ENCODE measurements around the gene LYL1.

Gene LYL1

GRCh38 chr19:13104360-13104847 is 1.7 kb upstream of the LYL1 start:
- peak; percentile 98 to 100 (median 99) for DNase-seq
- ChIA-PET POLR2A (interaction anchor here (0.7 to 9.5 kb wide), 10 partner anchors 8 to 167 kb away, joined by 3 to 156 read pairs (median 4); partner anchors contain the start of genes CALR, IER2, NACC1 and STX10), CTCF (interaction anchor here (1.0 to 4.2 kb wide), 10 partner anchors 9 to 65 kb away, joined by 3 to 25 read pairs (median 4); partner anchors contain the start of genes IER2, NACC1, STX10 and TRMT1)
- peaks cover under 1 to 37% (median 14%) of the 10 kb centered on the region in 4 experiments for H3K36me3 ChIP-seq (ENCODE audit: control insufficient read depth in 4 of 4, insufficient read depth in 4 of 4, low read length in 3 of 4)
- no peaks in the 10 kb centered on the region for H3K9me3 ChIP-seq (ENCODE audit: control extremely low read depth in 1 of 5, control insufficient read depth in 4 of 5, insufficient read depth in 2 of 5, low read depth in 1 of 5, low read length in 4 of 5)
- peak overlapping the region; percentile 90 to 95 for H3K27ac ChIP-seq (ENCODE audit: insufficient read depth in 1 of 2, low read depth in 1 of 2, low read length in 2 of 2, poor library complexity in 1 of 2, severe bottlenecking in 2 of 2)
- 0% methylated on average over 21 of the region's 33 CpGs for WGBS (ENCODE audit: insufficient coverage)
- H3K4me3 ChIP-seq (ENCODE audit: control insufficient read depth in 1 of 7, extremely low read depth in 1 of 7, insufficient read depth in 4 of 7, low read depth in 2 of 7, low read length in 6 of 7) = peak overlapping the region in 6 of 7 experiments; percentile 1 to 100 (median 78)
- H3K4me1 ChIP-seq (ENCODE audit: control extremely low read depth in 1 of 4, control insufficient read depth in 4 of 4, insufficient read depth in 4 of 4, low read length in 3 of 4) = peaks cover 3 to 62% (median 52%) of the 10 kb centered on the region in 4 experiments
- no peaks in the 10 kb centered on the region for H3K27me3 ChIP-seq (replicated peaks in 2 of 5; ENCODE audit: control insufficient read depth in 4 of 5, insufficient read depth in 5 of 5, low read length in 4 of 5)

GRCh38 chr19:13103581-13104359 is 1.1 kb upstream of the LYL1 start:
- H3K4me1 ChIP-seq (ENCODE audit: control extremely low read depth in 1 of 4, control insufficient read depth in 4 of 4, insufficient read depth in 4 of 4, low read length in 3 of 4) = peaks cover 3 to 68% (median 57%) of the 10 kb centered on the region in 4 experiments
- H3K27me3 ChIP-seq (replicated peaks in 2 of 5; ENCODE audit: control insufficient read depth in 4 of 5, insufficient read depth in 5 of 5, low read length in 4 of 5) = no peaks in the 10 kb centered on the region
- WGBS (ENCODE audit: insufficient coverage) = 4% methylated on average over 5 of the region's 13 CpGs
- peak overlapping the region in 6 of 7 experiments; percentile 51 to 100 (median 96) for H3K4me3 ChIP-seq (ENCODE audit: control insufficient read depth in 1 of 7, extremely low read depth in 1 of 7, insufficient read depth in 4 of 7, low read depth in 2 of 7, low read length in 6 of 7)
- H3K27ac ChIP-seq (ENCODE audit: insufficient read depth in 1 of 2, low read depth in 1 of 2, low read length in 2 of 2, poor library complexity in 1 of 2, severe bottlenecking in 2 of 2) = peak overlapping the region; percentile 90 to 95
- no peaks in the 10 kb centered on the region for H3K9me3 ChIP-seq (ENCODE audit: control extremely low read depth in 1 of 5, control insufficient read depth in 4 of 5, insufficient read depth in 2 of 5, low read depth in 1 of 5, low read length in 4 of 5)
- ChIA-PET POLR2A (interaction anchor here (0.7 to 9.5 kb wide), 10 partner anchors 8 to 166 kb away, joined by 3 to 156 read pairs (median 4); partner anchors contain the start of genes CALR, IER2, NACC1 and STX10), CTCF (interaction anchor here (1.1 to 4.2 kb wide), 8 partner anchors 8 to 66 kb away, joined by 3 to 25 read pairs (median 4); partner anchors contain the start of genes IER2, NACC1, STX10 and TRMT1)
- DNase-seq = peak in 2 of 3 donors; percentile 55 to 76
- H3K36me3 ChIP-seq (ENCODE audit: control insufficient read depth in 4 of 4, insufficient read depth in 4 of 4, low read length in 3 of 4) = peaks cover 0 to 36% (median 13%) of the 10 kb centered on the region in 4 experiments

- Histone ChIP-seq H3K4me1 (ENCODE audit: control extremely low read depth in 1 of 4, control insufficient read depth in 4 of 4, insufficient read depth in 4 of 4, low read length in 3 of 4) (peaks cover 3 to 73% (median 59%) of the 10 kb centered on the region in 4 experiments), H3K4me3 (ENCODE audit: control insufficient read depth in 1 of 7, extremely low read depth in 1 of 7, insufficient read depth in 4 of 7, low read depth in 2 of 7, low read length in 6 of 7) (peak overlapping the region; percentile 79 to 100 (median 94)), H3K27me3 (replicated peaks in 2 of 5; ENCODE audit: control insufficient read depth in 4 of 5, insufficient read depth in 5 of 5, low read length in 4 of 5) (no peaks in the 10 kb centered on the region), H3K27ac (ENCODE audit: insufficient read depth in 1 of 2, low read depth in 1 of 2, low read length in 2 of 2, poor library complexity in 1 of 2, severe bottlenecking in 2 of 2) (peak overlapping the region; percentile 80 to 95), H3K36me3 (ENCODE audit: control insufficient read depth in 4 of 4, insufficient read depth in 4 of 4, low read length in 3 of 4) (peaks cover 0 to 32% (median 11%) of the 10 kb centered on the region in 4 experiments), H3K9me3 (ENCODE audit: control extremely low read depth in 1 of 5, control insufficient read depth in 4 of 5, insufficient read depth in 2 of 5, low read depth in 1 of 5, low read length in 4 of 5) (no peaks in the 10 kb centered on the region)
- CTCF ChIA-PET = interaction anchor here (1.5 to 1.6 kb wide), 2 partner anchors 53 to 89 kb away, joined by 3 to 6 read pairs; no protein-coding TSS in a partner anchor
- no peak for DNase-seq
- POLR2A ChIA-PET = interaction anchor here (0.8 to 9.5 kb wide), 4 partner anchors 16 to 165 kb away, joined by 3 to 156 read pairs (median 3); partner anchors contain the start of genes CALR, IER2, NACC1 and STX10
- 0% methylated on average over 7 of the region's 7 CpGs for WGBS (ENCODE audit: insufficient coverage)
Observed at GRCh38 chr19:13102416-13102665, 317 bp downstream of the LYL1 start.

GRCh38 chr19:13101590-13102415 is 855 bp downstream of the LYL1 start:
- peaks cover 0 to 30% (median 10%) of the 10 kb centered on the region in 4 experiments for H3K36me3 ChIP-seq (ENCODE audit: control insufficient read depth in 4 of 4, insufficient read depth in 4 of 4, low read length in 3 of 4)
- H3K9me3 ChIP-seq (ENCODE audit: control extremely low read depth in 1 of 5, control insufficient read depth in 4 of 5, insufficient read depth in 2 of 5, low read depth in 1 of 5, low read length in 4 of 5) = no peaks in the 10 kb centered on the region
- H3K27me3 ChIP-seq (replicated peaks in 2 of 5; ENCODE audit: control insufficient read depth in 4 of 5, insufficient read depth in 5 of 5, low read length in 4 of 5) = no peaks in the 10 kb centered on the region
- CTCF ChIA-PET = interaction anchor here (0.7 to 2.6 kb wide), 9 partner anchors 15 to 137 kb away, joined by 3 to 8 read pairs (median 4); no protein-coding TSS in a partner anchor
- POLR2A ChIA-PET = interaction anchor here (0.8 to 9.5 kb wide), 6 partner anchors 16 to 164 kb away, joined by 3 to 156 read pairs (median 3); partner anchors contain the start of genes CALR, IER2, NACC1 and STX10
- DNase-seq = no peak
- WGBS (ENCODE audit: insufficient coverage) = 0% methylated on average over 6 of the region's 7 CpGs
- H3K4me1 ChIP-seq (ENCODE audit: control extremely low read depth in 1 of 4, control insufficient read depth in 4 of 4, insufficient read depth in 4 of 4, low read length in 3 of 4) = peaks cover 3 to 75% (median 62%) of the 10 kb centered on the region in 4 experiments
- peak overlapping the region; percentile 79 to 100 (median 94) for H3K4me3 ChIP-seq (ENCODE audit: control insufficient read depth in 1 of 7, extremely low read depth in 1 of 7, insufficient read depth in 4 of 7, low read depth in 2 of 7, low read length in 6 of 7)
- peak overlapping the region; percentile 80 to 95 for H3K27ac ChIP-seq (ENCODE audit: insufficient read depth in 1 of 2, low read depth in 1 of 2, low read length in 2 of 2, poor library complexity in 1 of 2, severe bottlenecking in 2 of 2)

GRCh38 chr19:13100841-13101589 is 1.6 kb downstream of the LYL1 start:
- CTCF ChIA-PET = interaction anchor here (0.5 to 2.6 kb wide), 12 partner anchors 14 to 136 kb away, joined by 3 to 8 read pairs (median 4); no protein-coding TSS in a partner anchor
- POLR2A ChIA-PET = interaction anchor here (0.8 to 9.5 kb wide), 7 partner anchors 15 to 159 kb away, joined by 3 to 156 read pairs (median 4); partner anchors contain the start of genes IER2, NACC1, STX10 and TRMT1
- no peaks in the 10 kb centered on the region for H3K9me3 ChIP-seq (ENCODE audit: control extremely low read depth in 1 of 5, control insufficient read depth in 4 of 5, insufficient read depth in 2 of 5, low read depth in 1 of 5, low read length in 4 of 5)
- peak overlapping the region; percentile 79 to 100 (median 94) for H3K4me3 ChIP-seq (ENCODE audit: control insufficient read depth in 1 of 7, extremely low read depth in 1 of 7, insufficient read depth in 4 of 7, low read depth in 2 of 7, low read length in 6 of 7)
- peaks cover 3 to 78% (median 64%) of the 10 kb centered on the region in 4 experiments for H3K4me1 ChIP-seq (ENCODE audit: control extremely low read depth in 1 of 4, control insufficient read depth in 4 of 4, insufficient read depth in 4 of 4, low read length in 3 of 4)
- peak in 2 of 3 donors; percentile 49 to 58 for DNase-seq
- peak overlapping the region; percentile 80 to 95 for H3K27ac ChIP-seq (ENCODE audit: insufficient read depth in 1 of 2, low read depth in 1 of 2, low read length in 2 of 2, poor library complexity in 1 of 2, severe bottlenecking in 2 of 2)
- H3K36me3 ChIP-seq (ENCODE audit: control insufficient read depth in 4 of 4, insufficient read depth in 4 of 4, low read length in 3 of 4) = peaks cover 0 to 30% (median 10%) of the 10 kb centered on the region in 4 experiments
- 2% methylated on average over 10 of the region's 18 CpGs for WGBS (ENCODE audit: insufficient coverage)
- no peaks in the 10 kb centered on the region for H3K27me3 ChIP-seq (replicated peaks in 2 of 5; ENCODE audit: control insufficient read depth in 4 of 5, insufficient read depth in 5 of 5, low read length in 4 of 5)

All from common myeloid progenitor, CD34-positive (primary cell).